Esophagus squamous epithelium (tissue), 5 donors: ENCODE measurements around the gene MPZL1. TPM values are rescaled to one million over a fixed set of nuclear protein-coding genes. Genes with fewer than 3 reads are reported as not detected.

Experiments
- DNase-seq: peaks from one replicate; lab custom pipeline; 2025; lab: John Stamatoyannopoulos, UW
- H3K27ac ChIP-seq, 4 donors: fragments of 200-600 bp; sonication (generic); one replicate each; pipeline ENCODE4 v1.5.1; 2016 to 2019; ENCODE audit warnings: mild to moderate bottlenecking in 1 of 4
- H3K27me3 ChIP-seq, 4 donors: fragments of 200-600 bp; sonication (generic); 1 replicate in 3 of 4; 2 replicates in 1 of 4; pipeline versions ENCODE4 v1.5.1 to v1.6.0; 2017 to 2021; ENCODE audit warnings: antibody characterized with exemption in 1 of 4
- H3K36me3 ChIP-seq, 3 donors: fragments of 200-600 bp; sonication (generic); one replicate each; pipeline ENCODE4 v1.5.1; 2016 to 2019
- H3K4me1 ChIP-seq, 3 donors: fragments of 200-600 bp; sonication (generic); one replicate each; pipeline ENCODE4 v1.5.1; 2017 to 2019
- H3K4me3 ChIP-seq, 4 donors: fragments of 200-600 bp; sonication (generic); 1 replicate in 3 of 4; 2 replicates in 1 of 4; pipeline ENCODE4 v1.5.1; 2016 to 2019; ENCODE audit warnings: mild to moderate bottlenecking in 2 of 4, moderate library complexity in 1 of 4
- H3K9me3 ChIP-seq, 3 donors: fragments of 200-600 bp; sonication (generic); one replicate each; pipeline ENCODE4 v1.5.1; 2016 to 2019
- CTCF ChIP-seq, 6 experiments: fragments of 450-650 bp in 4 of 6; fragments of 200-600 bp in 2 of 6; sonication (generic) in 2 of 6; IDR thresholded peaks; one replicate each; pipeline ENCODE4 v1.5.1; 2016 to 2019; ENCODE audit warnings: antibody characterized with exemption in 6 of 6, mild to moderate bottlenecking in 4 of 6, moderate library complexity in 4 of 6
- POLR2A ChIP-seq, 4 donors: fragments of 450-650 bp; IDR thresholded peaks; one replicate each; pipeline ENCODE4 v1.6.1; 2017; ENCODE audit warnings: antibody characterized with exemption in 4 of 4, mild to moderate bottlenecking in 4 of 4, moderate library complexity in 3 of 4
- WGBS, 2 donors: methylation state at CpG; one replicate each; pipeline ENCODE4 v1.1.5; 2018; 5-methylcytosine and 5-hydroxymethylcytosine counted together
- intact Hi-C: fragments of 100-400 bp; cut with DNase I; formaldehyde crosslinking; loops from one replicate; pipeline ENCODE4 v1.15.0; 2022
- total RNA-seq, 4 donors: library from RNA; depleted of rRNA; stranded (reverse); fragments of >200 nt; gene quantifications; one replicate each; pipeline ENCODE4 v1.1.0, GENCODE V29; 2016
- donor health status: DM: yes; HTN: yes; CAD: no.

MPZL1 gene
- total RNA-seq, 4 donors from 2014 or later = 36.6 to 80.5 (median 74.3) TPM

GRCh38 chr1:167720965-167721616 is 691 bp upstream of the MPZL1 start:
- no peaks in the 10 kb centered on the region for H3K27me3 ChIP-seq
- 11% methylated on average over 13 of the region's 13 CpGs for WGBS, 2 donors

DNA sequence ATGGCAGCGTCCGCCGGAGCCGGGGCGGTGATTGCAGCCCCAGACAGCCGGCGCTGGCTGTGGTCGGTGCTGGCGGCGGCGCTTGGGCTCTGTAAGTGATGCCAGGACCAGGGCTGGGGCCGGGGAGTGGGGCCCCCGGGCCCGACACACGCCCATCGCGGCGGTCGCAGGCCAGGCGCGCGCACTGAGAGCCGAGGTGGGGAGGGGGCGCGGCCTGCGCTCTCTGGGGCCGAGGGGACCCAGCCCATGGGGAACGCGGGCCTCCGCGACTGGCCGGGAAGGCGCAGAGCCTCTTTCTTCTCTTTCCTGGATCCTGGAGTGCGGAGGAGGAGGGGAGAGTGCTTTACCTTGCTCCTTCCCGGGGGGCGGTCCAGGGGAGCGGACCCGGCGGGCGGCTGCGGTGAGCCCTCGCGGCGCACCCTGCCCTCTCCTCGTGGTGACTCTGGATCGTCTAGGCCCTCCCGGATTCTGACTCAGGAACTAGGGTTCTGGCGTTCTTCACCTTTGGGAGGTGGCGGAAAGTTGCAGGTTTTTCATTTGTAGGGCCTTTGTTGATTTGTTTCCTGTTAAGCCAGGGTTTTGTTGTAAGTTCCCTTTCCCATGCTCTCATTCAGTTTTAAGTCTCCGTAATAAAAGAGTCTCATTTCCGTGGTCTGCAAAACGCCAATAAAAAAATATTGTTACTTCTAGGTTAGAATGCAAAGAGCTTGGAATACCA is 529 bp downstream of the MPZL1 start:
- peak in 1 of 6 experiments; percentile 9 for TF ChIP-seq CTCF (IDR thresholded peaks at IDR 0.05)
- no peak for TF ChIP-seq POLR2A (IDR thresholded peaks at IDR 0.05)
- intact Hi-C loops = loop anchor here (10.0 kb wide), 1 partner anchor 62 kb away; no protein-coding TSS in a partner anchor
- Histone ChIP-seq H3K4me3 (peak overlapping the region; percentile 73 to 92 (median 82)), H3K27me3 (no peaks in the 10 kb centered on the region), H3K36me3 (no peaks in the 10 kb centered on the region), H3K9me3 (no peaks in the 10 kb centered on the region), H3K4me1 (peaks cover 16 to 57% (median 20%) of the 10 kb centered on the region in 3 donors), H3K27ac (peak overlapping the region; percentile 90 to 97 (median 92))
- WGBS, 2 donors = 0% methylated on average over 5 to 28 of the region's 52 CpGs
- DNase-seq = no peak

More at GRCh38 chr1:167720965-167721616, 691 bp upstream of the MPZL1 start:
- DNase-seq = no peak
- H3K36me3 ChIP-seq = no peaks in the 10 kb centered on the region
- H3K9me3 ChIP-seq = no peaks in the 10 kb centered on the region
- intact Hi-C loops = loop anchor here (10.0 kb wide), 1 partner anchor 64 kb away; no protein-coding TSS in a partner anchor
- H3K4me3 ChIP-seq = peak overlapping the region; percentile 73 to 92 (median 82)
- peak overlapping the region; percentile 90 to 97 (median 92) for H3K27ac ChIP-seq
- H3K4me1 ChIP-seq = peaks cover 10 to 54% (median 20%) of the 10 kb centered on the region in 3 donors
- TF ChIP-seq CTCF (IDR thresholded peaks at IDR 0.05) (peak; percentile 27 to 52 (median 33)), POLR2A (IDR thresholded peaks at IDR 0.05) (no peak)

GRCh38 chr1:167722870-167723251 is 1.1 kb downstream of the MPZL1 start:
- TF ChIP-seq POLR2A (IDR thresholded peaks at IDR 0.05) (no peak), CTCF (IDR thresholded peaks at IDR 0.05) (no peak)
- intact Hi-C loops = loop anchor here (10.0 kb wide), 1 partner anchor 62 kb away; no protein-coding TSS in a partner anchor
- WGBS, 2 donors = 9 to 11% methylated on average over 4 of the region's 4 CpGs
- Histone ChIP-seq H3K4me1 (peaks cover 19 to 63% (median 20%) of the 10 kb centered on the region in 3 donors), H3K36me3 (no peaks in the 10 kb centered on the region), H3K27ac (peak overlapping the region; percentile 90 to 97 (median 92)), H3K27me3 (no peaks in the 10 kb centered on the region), H3K9me3 (no peaks in the 10 kb centered on the region), H3K4me3 (peak overlapping the region; percentile 73 to 92 (median 82))
- no peak for DNase-seq

GRCh38 chr1:167723707-167724323 is 2.0 kb downstream of the MPZL1 start:
- Histone ChIP-seq H3K4me1 (peaks cover 19 to 72% (median 20%) of the 10 kb centered on the region in 3 donors), H3K27me3 (no peaks in the 10 kb centered on the region), H3K4me3 (peak overlapping the region in 2 of 4 donors; percentile 90 to 92), H3K27ac (peak overlapping the region; percentile 7 to 97 (median 51)), H3K36me3 (no peaks in the 10 kb centered on the region), H3K9me3 (no peaks in the 10 kb centered on the region)
- WGBS, 2 donors = 57 to 66% methylated on average over 1 to 2 of the region's 2 CpGs
- intact Hi-C loops = loop anchor here (10.0 kb wide), 1 partner anchor 61 kb away; no protein-coding TSS in a partner anchor
- TF ChIP-seq CTCF (IDR thresholded peaks at IDR 0.05) (no peak), POLR2A (IDR thresholded peaks at IDR 0.05) (no peak)
- DNase-seq = no peak
